ENCODE measurements around the gene RAB34.

The RAB34 gene

DNA sequence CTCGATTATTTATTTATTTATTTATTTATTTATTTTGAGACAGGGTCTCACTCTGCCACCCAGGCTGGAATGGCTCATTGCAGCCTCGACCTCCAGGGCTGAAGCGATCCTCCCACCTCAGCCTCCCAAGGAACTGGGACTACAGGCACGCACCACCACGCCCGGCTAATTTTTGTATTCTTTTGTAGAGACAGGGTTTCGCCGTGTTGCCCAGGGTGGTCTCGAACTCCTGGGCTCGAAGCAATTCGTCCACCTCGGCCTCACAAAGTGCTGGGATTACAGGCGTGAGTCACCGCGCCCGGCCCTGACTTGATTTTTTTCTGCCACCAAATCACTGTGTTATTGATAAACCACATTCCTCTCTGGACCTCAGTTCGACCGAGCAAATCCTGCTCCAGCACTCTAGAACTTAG, 1.4 kb upstream of the RAB34 start:
- peak; percentile 71 for TF ChIP-seq GFI1B (tag by site-specific recombination; IDR thresholded peaks at IDR 0.05)
- TF ChIP-seq ZNF132 (tag by site-specific recombination; IDR thresholded peaks at IDR 0.05; ENCODE audit: borderline replicate concordance), result no peak
- peak; percentile 29; the same call in 1 of the 2 replicates for TF ChIP-seq ZFP37 (tag by site-specific recombination; IDR thresholded peaks at IDR 0.05)
- TF ChIP-seq ZNF416 (tag by site-specific recombination; IDR thresholded peaks at IDR 0.05), result no peak
- no peak for TF ChIP-seq ZNF707 (tag by site-specific recombination; IDR thresholded peaks at IDR 0.05)
- no peak for TF ChIP-seq GLIS1 (tag by site-specific recombination; IDR thresholded peaks at IDR 0.05)
- TF ChIP-seq INSM2 (tag by site-specific recombination; IDR thresholded peaks at IDR 0.05), result 0 out of 2 replicates have a peak, but pooled peaks have one; percentile 20
- TF ChIP-seq, protein P1, sequence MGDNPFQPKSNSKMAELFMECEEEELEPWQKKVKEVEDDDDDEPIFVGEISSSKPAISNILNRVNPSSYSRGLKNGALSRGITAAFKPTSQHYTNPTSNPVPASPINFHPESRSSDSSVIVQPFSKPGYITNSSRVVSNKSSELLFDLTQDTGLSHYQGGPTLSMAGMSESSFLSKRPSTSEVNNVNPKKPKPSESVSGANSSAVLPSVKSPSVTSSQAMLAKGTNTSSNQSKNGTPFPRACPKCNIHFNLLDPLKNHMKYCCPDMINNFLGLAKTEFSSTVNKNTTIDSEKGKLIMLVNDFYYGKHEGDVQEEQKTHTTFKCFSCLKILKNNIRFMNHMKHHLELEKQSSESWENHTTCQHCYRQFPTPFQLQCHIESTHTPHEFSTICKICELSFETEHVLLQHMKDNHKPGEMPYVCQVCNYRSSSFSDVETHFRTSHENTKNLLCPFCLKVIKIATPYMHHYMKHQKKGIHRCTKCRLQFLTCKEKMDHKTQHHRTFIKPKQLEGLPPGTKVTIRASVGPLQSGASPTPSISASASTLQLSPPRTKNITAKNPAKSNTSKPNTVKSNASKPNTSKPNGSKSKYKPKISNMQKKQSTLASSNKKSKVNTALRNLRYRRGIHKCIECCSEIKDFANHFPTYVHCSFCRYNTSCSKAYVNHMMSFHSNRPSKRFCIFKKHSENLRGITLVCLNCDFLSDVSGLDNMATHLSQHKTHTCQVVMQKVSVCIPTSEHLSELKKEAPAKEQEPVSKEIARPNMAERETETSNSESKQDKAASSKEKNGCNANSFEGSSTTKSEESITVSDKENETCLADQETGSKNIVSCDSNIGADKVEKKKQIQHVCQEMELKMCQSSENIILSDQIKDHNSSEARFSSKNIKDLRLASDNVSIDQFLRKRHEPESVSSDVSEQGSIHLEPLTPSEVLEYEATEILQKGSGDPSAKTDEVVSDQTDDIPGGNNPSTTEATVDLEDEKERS (tag by site-specific recombination; IDR thresholded peaks at IDR 0.05), result 0 out of 2 replicates have a peak, but pooled peaks have one; percentile 17
- TF ChIP-seq PRDM1 (tag by site-specific recombination; IDR thresholded peaks at IDR 0.05), result no peak
- peak; percentile 30; the same call in 1 of the 2 replicates for TF ChIP-seq SP7 (tag by site-specific recombination; IDR thresholded peaks at IDR 0.05)
- TF ChIP-seq ZNF169 (tag by site-specific recombination; IDR thresholded peaks at IDR 0.05), result no peak
- TF ChIP-seq HIC1 (tag by site-specific recombination; IDR thresholded peaks at IDR 0.05), result peak; percentile 81
- TF ChIP-seq, protein P2, sequence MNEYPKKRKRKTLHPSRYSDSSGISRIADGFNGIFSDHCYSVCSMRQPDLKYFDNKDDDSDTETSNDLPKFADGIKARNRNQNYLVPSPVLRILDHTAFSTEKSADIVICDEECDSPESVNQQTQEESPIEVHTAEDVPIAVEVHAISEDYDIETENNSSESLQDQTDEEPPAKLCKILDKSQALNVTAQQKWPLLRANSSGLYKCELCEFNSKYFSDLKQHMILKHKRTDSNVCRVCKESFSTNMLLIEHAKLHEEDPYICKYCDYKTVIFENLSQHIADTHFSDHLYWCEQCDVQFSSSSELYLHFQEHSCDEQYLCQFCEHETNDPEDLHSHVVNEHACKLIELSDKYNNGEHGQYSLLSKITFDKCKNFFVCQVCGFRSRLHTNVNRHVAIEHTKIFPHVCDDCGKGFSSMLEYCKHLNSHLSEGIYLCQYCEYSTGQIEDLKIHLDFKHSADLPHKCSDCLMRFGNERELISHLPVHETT (tag by site-specific recombination; IDR thresholded peaks at IDR 0.05), result peak; percentile 15; the same call in 1 of the 2 replicates
- TF ChIP-seq KLF8 (tag by site-specific recombination; IDR thresholded peaks at IDR 0.05), result peak; percentile 37; the same call in 1 of the 2 replicates
- no peak for TF ChIP-seq ZNF202 (tag by site-specific recombination; IDR thresholded peaks at IDR 0.05; ENCODE audit: borderline replicate concordance)
- TF ChIP-seq KLF9 (tag by site-specific recombination; IDR thresholded peaks at IDR 0.05; ENCODE audit: low read depth), result 0 out of 2 replicates have a peak, but pooled peaks have one; percentile 15
- 0 out of 2 replicates have a peak, but pooled peaks have one; percentile 26 for TF ChIP-seq ZNF501 (tag by site-specific recombination; IDR thresholded peaks at IDR 0.05)
- TF ChIP-seq ZNF548 (tag by site-specific recombination; IDR thresholded peaks at IDR 0.05), result no peak
- TF ChIP-seq ZNF660 (tag by site-specific recombination; IDR thresholded peaks at IDR 0.05), result 0 out of 2 replicates have a peak, but pooled peaks have one; percentile 23
- 0 out of 2 replicates have a peak, but pooled peaks have one; percentile 79 for TF ChIP-seq ZNF600 (tag by site-specific recombination; IDR thresholded peaks at IDR 0.05)
- TF ChIP-seq ZNF624 (tag by site-specific recombination; IDR thresholded peaks at IDR 0.05), result 0 out of 2 replicates have a peak, but pooled peaks have one; percentile 30
- no peak for TF ChIP-seq ZNF704 (tag by site-specific recombination; IDR thresholded peaks at IDR 0.05)
- H3K4me1 ChIP-seq (ENCODE audit: control insufficient read depth, insufficient read depth, low read length), result peaks cover 21% of the 10 kb centered on the region
- ChIA-PET POLR2A (interaction anchor here (0.6 to 4.3 kb wide), 45 partner anchors 9 to 874 kb away, joined by 3 to 190 read pairs (median 4); partner anchors contain the start of genes ANKRD13B, BLTP2, FAM222B and FLOT2), CTCF (interaction anchor here (0.6 to 13.6 kb wide), 8 partner anchors 9 to 782 kb away, joined by 3 to 445 read pairs (median 3); partner anchors contain the start of gene TRAF4)
- H3K36me3 ChIP-seq (ENCODE audit: control insufficient read depth in 2 of 2, insufficient read depth in 1 of 2, low read length in 2 of 2), result peaks cover 29 to 67% of the 10 kb centered on the region in 2 experiments
- H3K9me3 ChIP-seq (ENCODE audit: control insufficient read depth, insufficient read depth, low read depth, low read length), result no peaks in the 10 kb centered on the region
- H3K27ac ChIP-seq (ENCODE audit: extremely low read depth, low read depth, low read length), result peak overlapping the region; percentile 90
- H3K4me3 ChIP-seq (ENCODE audit: low read depth, low read length), result peak overlapping the region; percentile 92

All from HEK293 (cell line).